Measurements from ENCODE around the gene MT1G. TPM values are rescaled to one million over a fixed set of nuclear protein-coding genes. Genes with fewer than 3 reads are reported as not detected.

The MT1G gene
- polyA plus RNA-seq, 1 donor (not counting 4 experiments of a cell fraction or from before 2014, with no cell fraction given) = 9.8 TPM

DNA sequence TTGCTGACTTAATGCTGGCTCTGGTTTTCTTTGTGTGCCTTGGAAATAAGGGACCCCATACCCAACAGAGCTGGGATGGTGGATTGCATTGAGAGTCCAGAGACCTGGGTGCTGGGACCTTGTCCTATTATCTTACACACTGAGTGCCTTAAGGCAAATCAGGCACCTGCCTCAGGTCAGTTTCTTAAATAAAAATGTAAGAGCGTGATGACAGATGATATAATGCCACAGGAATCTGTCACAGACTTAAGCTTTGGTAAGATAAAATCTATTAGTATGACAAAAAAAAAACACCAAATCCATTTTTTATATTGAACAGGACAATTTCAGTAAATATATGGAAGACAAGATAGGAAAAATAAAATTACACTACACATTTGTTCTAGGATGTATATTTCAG is 27.8 kb downstream of the MT1G start:
- Histone ChIP-seq H3K9ac (ENCODE audit: control insufficient read depth, extremely low read depth, insufficient read depth, low read length) (no peak overlapping the region), H3K9me1 (ENCODE audit: control insufficient read depth, extremely low read depth, insufficient read depth, low read length) (no peaks in the 10 kb centered on the region), H3K79me2 (ENCODE audit: control insufficient read depth, insufficient read depth, low read length) (no peaks in the 10 kb centered on the region), H3K27ac (ENCODE audit: control insufficient read depth, insufficient read depth, low read length) (no peak overlapping the region), H2AFZ (ENCODE audit: control insufficient read depth, low read length) (no peak overlapping the region), H3K36me3 (ENCODE audit: control insufficient read depth in 2 of 2, extremely low read depth in 1 of 2, insufficient read depth in 2 of 2, low read length in 2 of 2) (no peaks in the 10 kb centered on the region), H3K4me1 (ENCODE audit: control insufficient read depth, extremely low read depth, insufficient read depth, low read length) (peaks cover 4% of the 10 kb centered on the region), H3K27me3 (ENCODE audit: control insufficient read depth, extremely low read depth, insufficient read depth, low read length) (peaks cover 36% of the 10 kb centered on the region), H3K4me3 (ENCODE audit: control insufficient read depth in 2 of 3, extremely low read depth in 1 of 3, insufficient read depth in 2 of 3, low read depth in 1 of 3, low read length in 3 of 3) (no peak overlapping the region), H4K20me1 (ENCODE audit: control insufficient read depth, extremely low read depth, insufficient read depth, low read length) (no peaks in the 10 kb centered on the region), H3K9me3 (ENCODE audit: control insufficient read depth, low read depth, low read length) (no peaks in the 10 kb centered on the region), H3K4me2 (ENCODE audit: control insufficient read depth, extremely low read depth, insufficient read depth, low read depth, low read length) (no peak overlapping the region)
- DNase-seq (ENCODE audit: low read depth, low spot score) (no peak), FAIRE-seq (no peak)
- TF ChIP-seq, protein P1, sequence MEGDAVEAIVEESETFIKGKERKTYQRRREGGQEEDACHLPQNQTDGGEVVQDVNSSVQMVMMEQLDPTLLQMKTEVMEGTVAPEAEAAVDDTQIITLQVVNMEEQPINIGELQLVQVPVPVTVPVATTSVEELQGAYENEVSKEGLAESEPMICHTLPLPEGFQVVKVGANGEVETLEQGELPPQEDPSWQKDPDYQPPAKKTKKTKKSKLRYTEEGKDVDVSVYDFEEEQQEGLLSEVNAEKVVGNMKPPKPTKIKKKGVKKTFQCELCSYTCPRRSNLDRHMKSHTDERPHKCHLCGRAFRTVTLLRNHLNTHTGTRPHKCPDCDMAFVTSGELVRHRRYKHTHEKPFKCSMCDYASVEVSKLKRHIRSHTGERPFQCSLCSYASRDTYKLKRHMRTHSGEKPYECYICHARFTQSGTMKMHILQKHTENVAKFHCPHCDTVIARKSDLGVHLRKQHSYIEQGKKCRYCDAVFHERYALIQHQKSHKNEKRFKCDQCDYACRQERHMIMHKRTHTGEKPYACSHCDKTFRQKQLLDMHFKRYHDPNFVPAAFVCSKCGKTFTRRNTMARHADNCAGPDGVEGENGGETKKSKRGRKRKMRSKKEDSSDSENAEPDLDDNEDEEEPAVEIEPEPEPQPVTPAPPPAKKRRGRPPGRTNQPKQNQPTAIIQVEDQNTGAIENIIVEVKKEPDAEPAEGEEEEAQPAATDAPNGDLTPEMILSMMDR (optimal IDR thresholded peaks at IDR 0.05 in 1 of 3, IDR thresholded peaks at IDR 0.05 in 1 of 3, conservative IDR thresholded peaks at IDR 0.05 in 1 of 3; ENCODE audit: extremely low read depth in 1 of 3, insufficient read depth in 2 of 3, low read length in 3 of 3) = no peak
- TF ChIP-seq EZH2 (IDR thresholded peaks at IDR 0.05; ENCODE audit: low read length) = no peak
- dilution Hi-C loops (cut with MboI; ENCODE audit: extremely low pct_ligation_motif_present, low sequenced_read_pairs) = no loop called here

DNA sequence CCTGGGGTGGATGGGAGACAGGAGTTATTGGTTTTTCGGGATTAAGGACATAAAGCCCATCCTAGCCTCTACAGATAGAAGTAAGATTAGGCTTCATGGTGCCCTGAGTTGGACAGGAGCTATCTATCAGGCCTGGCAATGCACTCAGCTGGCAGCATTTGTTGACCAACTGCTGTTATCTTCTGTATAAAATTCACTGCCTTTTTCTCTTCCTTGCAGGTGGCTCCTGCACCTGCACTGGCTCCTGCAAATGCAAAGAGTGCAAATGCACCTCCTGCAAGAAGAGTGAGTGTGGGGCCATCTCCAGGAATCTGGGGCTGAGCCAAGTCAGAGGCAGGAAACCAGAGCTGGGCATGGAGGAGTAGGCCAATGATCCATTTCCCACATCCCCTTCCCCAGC is 28.8 kb downstream of the MT1G start:
- peaks cover 42% of the 10 kb centered on the region for H3K27me3 ChIP-seq (ENCODE audit: control insufficient read depth, extremely low read depth, insufficient read depth, low read length)
- no peak for FAIRE-seq
- no peaks in the 10 kb centered on the region for H3K79me2 ChIP-seq (ENCODE audit: control insufficient read depth, insufficient read depth, low read length)
- dilution Hi-C loops (cut with MboI; ENCODE audit: extremely low pct_ligation_motif_present, low sequenced_read_pairs) = no loop called here
- no peaks in the 10 kb centered on the region for H3K36me3 ChIP-seq (ENCODE audit: control insufficient read depth in 2 of 2, extremely low read depth in 1 of 2, insufficient read depth in 2 of 2, low read length in 2 of 2)
- H3K4me1 ChIP-seq (ENCODE audit: control insufficient read depth, extremely low read depth, insufficient read depth, low read length) = peaks cover 4% of the 10 kb centered on the region
- no peaks in the 10 kb centered on the region for H3K9me1 ChIP-seq (ENCODE audit: control insufficient read depth, extremely low read depth, insufficient read depth, low read length)
- H3K9ac ChIP-seq (ENCODE audit: control insufficient read depth, extremely low read depth, insufficient read depth, low read length) = no peak overlapping the region
- no peak overlapping the region for H3K4me3 ChIP-seq (ENCODE audit: control insufficient read depth in 2 of 3, extremely low read depth in 1 of 3, insufficient read depth in 2 of 3, low read depth in 1 of 3, low read length in 3 of 3)
- no peaks in the 10 kb centered on the region for H4K20me1 ChIP-seq (ENCODE audit: control insufficient read depth, extremely low read depth, insufficient read depth, low read length)
- no peak for TF ChIP-seq EZH2 (IDR thresholded peaks at IDR 0.05; ENCODE audit: low read length)
- TF ChIP-seq, protein P1 (optimal IDR thresholded peaks at IDR 0.05 in 1 of 3, IDR thresholded peaks at IDR 0.05 in 1 of 3, conservative IDR thresholded peaks at IDR 0.05 in 1 of 3; ENCODE audit: extremely low read depth in 1 of 3, insufficient read depth in 2 of 3, low read length in 3 of 3) = no peak
- H2AFZ ChIP-seq (ENCODE audit: control insufficient read depth, low read length) = no peak overlapping the region
- no peak overlapping the region for H3K4me2 ChIP-seq (ENCODE audit: control insufficient read depth, extremely low read depth, insufficient read depth, low read depth, low read length)
- DNase-seq (ENCODE audit: low read depth, low spot score) = no peak
- no peaks in the 10 kb centered on the region for H3K9me3 ChIP-seq (ENCODE audit: control insufficient read depth, low read depth, low read length)
- H3K27ac ChIP-seq (ENCODE audit: control insufficient read depth, insufficient read depth, low read length) = no peak overlapping the region
